VCaP (cell line): ENCODE data around the gene OAS2.

Source experiments
- H3K27ac ChIP-seq: fragments of 450-650 bp; 2 replicates; pipeline ENCODE4 v1.5.1; 2017
- CTCF ChIP-seq: fragments of 450-650 bp; conservative IDR thresholded peaks from 2 replicates; pipeline ENCODE4 v1.5.1; 2017; ENCODE audit warnings: mild to moderate bottlenecking, moderate library complexity

The OAS2 gene

GRCh38 chr12:112974904-112975303 is 3.4 kb upstream of the OAS2 start:
- no peak for TF ChIP-seq CTCF
- H3K27ac ChIP-seq = no peak overlapping the region

- TF ChIP-seq CTCF = no peak
- H3K27ac ChIP-seq = no peak overlapping the region
Measured at GRCh38 chr12:112977139-112977538, 1.2 kb upstream of the OAS2 start.

- no peak for TF ChIP-seq CTCF
- H3K27ac ChIP-seq = no peak overlapping the region
Measured at GRCh38 chr12:112977641-112978040, 678 bp upstream of the OAS2 start.

- H3K27ac ChIP-seq = no peak overlapping the region
Measured at GRCh38 chr12:112979041-112979680, 842 bp downstream of the OAS2 start.

GRCh38 chr12:112980491-112981158 is 2.3 kb downstream of the OAS2 start:
- TF ChIP-seq CTCF = no peak
- no peak overlapping the region for H3K27ac ChIP-seq

More at GRCh38 chr12:112979041-112979680, 842 bp downstream of the OAS2 start:
- no peak for TF ChIP-seq CTCF

- no peak overlapping the region for H3K27ac ChIP-seq
- TF ChIP-seq CTCF = no peak
Measured at GRCh38 chr12:112985642-112986290, 7.4 kb downstream of the OAS2 start.

- no peak for TF ChIP-seq CTCF
- H3K27ac ChIP-seq = no peak overlapping the region
Measured at GRCh38 chr12:112986291-112986800, 8.0 kb downstream of the OAS2 start.
